ENCODE data around the gene COX20. TPM values are rescaled to one million over a fixed set of nuclear protein-coding genes. Genes with fewer than 3 reads are reported as not detected.

Gene COX20
- total RNA-seq, 4 donors from 2014 or later: 81.7 to 120 (median 96.0) TPM

GRCh38 chr1:244869950-244870349 is 34.5 kb downstream of the COX20 start:
- TF ChIP-seq POLR2A (IDR thresholded peaks at IDR 0.05): no peak
- TF ChIP-seq CTCF (IDR thresholded peaks at IDR 0.05): no peak
- TF ChIP-seq POLR2AphosphoS5 (IDR thresholded peaks at IDR 0.05): no peak
- no peak for TF ChIP-seq EP300 (IDR thresholded peaks at IDR 0.05)
- no peaks in the 10 kb centered on the region for H3K9me3 ChIP-seq
- no peak overlapping the region for H3K4me3 ChIP-seq
- H3K27ac ChIP-seq: no peak overlapping the region
- WGBS, 2 donors (ENCODE audit: low coverage in 1 of 2): 91 to 95% methylated on average over 4 of the region's 4 CpGs
- H3K36me3 ChIP-seq: no peaks in the 10 kb centered on the region
- ATAC-seq: no peak
- peaks cover 0 to 19% (median 0%) of the 10 kb centered on the region in 3 donors for H3K4me1 ChIP-seq
- no peaks in the 10 kb centered on the region for H3K27me3 ChIP-seq

GRCh38 chr1:244874974-244875579 is 39.6 kb downstream of the COX20 start:
- H3K4me3 ChIP-seq: no peak overlapping the region
- H3K27me3 ChIP-seq: no peaks in the 10 kb centered on the region
- no peak for TF ChIP-seq EP300 (IDR thresholded peaks at IDR 0.05)
- no peak for TF ChIP-seq POLR2A (IDR thresholded peaks at IDR 0.05)
- no peak for TF ChIP-seq POLR2AphosphoS5 (IDR thresholded peaks at IDR 0.05)
- no peak for TF ChIP-seq CTCF (IDR thresholded peaks at IDR 0.05)
- WGBS, 2 donors (ENCODE audit: low coverage in 1 of 2): 74 to 80% methylated on average over 7 of the region's 7 CpGs
- no peaks in the 10 kb centered on the region for H3K36me3 ChIP-seq
- H3K27ac ChIP-seq: no peak overlapping the region
- ATAC-seq: no peak
- no peaks in the 10 kb centered on the region for H3K9me3 ChIP-seq
- H3K4me1 ChIP-seq: no peaks in the 10 kb centered on the region

- no peak for ATAC-seq
- H3K36me3 ChIP-seq: no peaks in the 10 kb centered on the region
- H3K27me3 ChIP-seq: no peaks in the 10 kb centered on the region
- 88% methylated on average over 8 of the region's 8 CpGs; no CpG with 5 or more reads in 1 of the 2 donors for WGBS, 2 donors (ENCODE audit: low coverage in 1 of 2)
- no peak overlapping the region for H3K4me3 ChIP-seq
- TF ChIP-seq POLR2AphosphoS5 (IDR thresholded peaks at IDR 0.05): no peak
- TF ChIP-seq POLR2A (IDR thresholded peaks at IDR 0.05): no peak
- TF ChIP-seq EP300 (IDR thresholded peaks at IDR 0.05): no peak
- H3K4me1 ChIP-seq: no peaks in the 10 kb centered on the region
- no peak overlapping the region for H3K27ac ChIP-seq
- no peaks in the 10 kb centered on the region for H3K9me3 ChIP-seq
Measured at GRCh38 chr1:244876228-244876910, 40.9 kb downstream of the COX20 start.

- Histone ChIP-seq H3K36me3 (no peaks in the 10 kb centered on the region), H3K4me1 (no peaks in the 10 kb centered on the region), H3K27me3 (no peaks in the 10 kb centered on the region), H3K9me3 (no peaks in the 10 kb centered on the region), H3K27ac (no peak overlapping the region), H3K4me3 (no peak overlapping the region)
- no peak for TF ChIP-seq CTCF (IDR thresholded peaks at IDR 0.05)
- 94 to 95% methylated on average over 3 to 5 of the region's 5 CpGs for WGBS, 2 donors (ENCODE audit: low coverage in 1 of 2)
- ATAC-seq: no peak
Measured at GRCh38 chr1:244878681-244879080, 43.2 kb downstream of the COX20 start.

GRCh38 chr1:244881552-244882280 is 46.3 kb downstream of the COX20 start:
- Histone ChIP-seq H3K27me3 (no peaks in the 10 kb centered on the region), H3K9me3 (no peaks in the 10 kb centered on the region), H3K27ac (no peak overlapping the region), H3K4me1 (no peaks in the 10 kb centered on the region), H3K4me3 (no peak overlapping the region), H3K36me3 (no peaks in the 10 kb centered on the region)
- TF ChIP-seq CTCF (IDR thresholded peaks at IDR 0.05) (no peak), EP300 (IDR thresholded peaks at IDR 0.05) (no peak), POLR2AphosphoS5 (IDR thresholded peaks at IDR 0.05) (no peak), POLR2A (IDR thresholded peaks at IDR 0.05) (no peak)
- WGBS, 2 donors (ENCODE audit: low coverage in 1 of 2): 88% methylated on average over 6 of the region's 11 CpGs; no CpG with 5 or more reads in 1 of the 2 donors
- no peak for ATAC-seq

All from gastroesophageal sphincter (tissue), 4 donors.